ENCODE measurements around the gene LMO7.

Gene LMO7

DNA sequence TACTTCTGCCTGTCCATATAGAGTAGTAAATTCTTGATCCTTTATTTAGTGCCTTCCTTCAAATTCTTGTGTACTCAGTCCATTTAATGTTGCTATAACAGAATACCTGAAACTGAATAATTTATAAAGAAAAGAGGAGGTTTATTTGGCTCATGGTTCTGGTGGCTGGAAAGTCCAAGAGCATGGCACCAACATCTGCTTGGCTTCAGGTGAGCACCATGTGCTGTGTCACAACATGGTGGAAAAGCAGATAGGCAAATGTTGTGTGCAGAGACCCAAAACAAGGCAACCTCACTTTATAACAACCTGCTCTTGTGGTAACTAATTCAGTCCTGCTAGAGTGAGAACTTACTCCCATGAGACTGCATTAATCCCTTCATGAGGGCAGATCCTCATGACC lies 195.3 kb downstream of the LMO7 start:
- in situ Hi-C loops (cut with MboI; ENCODE audit: low sequenced_read_pairs) = no loop called here

DNA sequence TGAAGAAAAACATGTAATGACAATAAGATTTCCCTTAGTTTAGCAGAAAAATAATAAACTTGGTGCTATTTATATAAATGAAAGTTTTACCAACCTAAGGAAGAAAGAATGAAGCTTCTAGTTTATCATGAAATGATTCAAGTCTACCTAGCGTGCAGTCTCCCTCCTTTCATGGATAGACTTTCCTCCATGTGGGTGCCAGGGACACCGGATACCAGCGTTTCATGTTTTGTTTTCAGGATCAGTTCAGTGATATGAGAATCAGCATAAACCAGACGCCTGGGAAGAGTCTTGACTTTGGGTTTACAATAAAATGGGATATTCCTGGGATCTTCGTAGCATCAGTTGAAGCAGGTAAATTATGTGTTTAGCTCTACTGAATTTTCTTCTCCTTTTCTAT lies 196.7 kb downstream of the LMO7 start:
- in situ Hi-C loops (cut with MboI; ENCODE audit: low sequenced_read_pairs) = no loop called here

DNA sequence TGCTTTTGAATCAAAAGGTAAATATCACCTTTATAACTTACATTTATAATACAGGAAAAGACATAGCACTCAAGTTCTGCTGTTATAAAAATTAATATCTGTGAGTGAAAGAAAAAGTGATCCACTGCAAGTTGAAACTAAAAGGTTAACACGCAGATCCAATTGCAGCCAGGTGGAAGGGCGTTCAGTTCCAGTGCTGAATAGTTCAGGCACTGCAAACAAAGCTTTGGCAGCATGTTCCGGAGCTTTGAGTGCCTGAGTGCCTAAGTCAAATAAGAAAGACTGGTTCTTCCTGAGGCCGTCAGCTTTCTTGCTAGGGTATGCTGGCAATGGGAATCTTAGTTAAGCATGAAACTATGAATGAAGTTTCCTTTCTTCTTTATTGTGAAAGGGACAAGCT lies 200.3 kb downstream of the LMO7 start:
- in situ Hi-C loops (cut with MboI; ENCODE audit: low sequenced_read_pairs) = no loop called here

DNA sequence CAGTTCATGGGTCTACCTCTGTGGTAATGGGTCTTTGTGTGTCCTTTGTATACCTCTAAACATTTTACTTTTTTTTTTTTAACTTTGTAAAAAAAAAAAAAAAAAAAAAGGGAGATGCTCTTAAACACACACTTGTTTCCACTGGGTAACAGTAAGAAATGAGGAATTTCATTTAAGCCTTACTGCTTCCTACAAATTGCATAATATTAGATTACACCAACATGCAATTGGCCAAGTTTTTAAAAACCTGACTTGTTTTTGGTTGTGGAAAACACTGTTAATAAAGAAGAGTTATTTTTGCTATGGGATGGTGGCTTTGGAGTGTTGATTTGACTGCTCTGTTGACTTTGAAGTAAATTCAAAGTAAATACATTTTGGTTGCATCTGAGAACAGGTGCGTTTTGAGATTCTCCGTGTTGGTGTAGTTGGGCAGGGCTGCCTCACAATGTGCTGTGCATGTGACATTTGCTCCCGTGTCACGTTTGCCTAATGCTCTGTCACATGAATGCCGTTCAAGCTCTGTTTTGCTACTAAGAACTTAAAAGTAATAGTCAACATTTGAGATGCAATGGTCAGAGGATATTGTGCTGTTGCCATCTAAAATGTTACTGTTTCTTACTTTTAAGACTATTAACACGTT lies 202.4 kb downstream of the LMO7 start:
- in situ Hi-C loops (cut with MboI; ENCODE audit: low sequenced_read_pairs) = no loop called here

DNA sequence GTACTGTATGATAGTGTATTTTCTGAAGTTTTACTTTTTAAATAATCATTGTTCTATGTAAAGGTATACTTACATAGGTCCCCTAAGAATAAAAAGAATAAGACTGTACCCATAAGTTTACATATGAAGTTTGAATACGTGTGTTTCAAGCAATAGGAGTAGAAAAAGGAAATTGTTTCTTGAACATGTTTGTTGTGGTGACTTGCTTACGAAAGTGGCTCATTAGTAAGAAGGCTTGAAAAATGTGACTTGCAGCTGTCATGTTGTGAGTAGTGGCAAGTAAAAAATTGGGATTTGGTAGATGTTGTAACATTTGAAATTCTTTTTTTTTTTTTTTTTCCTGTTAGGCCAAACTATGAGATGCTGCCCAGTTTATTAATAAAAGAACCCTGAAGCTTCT lies 203.3 kb downstream of the LMO7 start:
- in situ Hi-C loops (cut with MboI; ENCODE audit: low sequenced_read_pairs) = no loop called here

DNA sequence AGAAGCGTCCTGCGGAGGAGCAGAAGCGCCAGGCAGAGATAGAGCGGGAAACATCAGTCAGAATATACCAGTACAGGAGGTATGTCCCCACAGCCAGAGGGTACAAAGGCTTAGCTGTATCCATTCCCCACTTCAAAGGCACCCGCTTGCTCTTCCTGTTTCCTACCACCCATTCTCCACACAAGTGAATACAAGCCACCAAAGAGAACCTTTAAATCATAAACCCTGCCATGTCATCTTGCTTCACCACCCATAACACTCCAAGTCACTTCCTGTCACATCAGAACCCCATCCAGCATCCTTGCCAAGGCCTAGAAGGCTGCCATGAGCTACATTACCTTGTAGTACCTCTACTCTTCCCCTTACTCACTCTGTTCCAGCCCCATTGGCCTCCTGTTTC lies 205.8 kb downstream of the LMO7 start:
- in situ Hi-C loops (cut with MboI; ENCODE audit: low sequenced_read_pairs) = no loop called here

DNA sequence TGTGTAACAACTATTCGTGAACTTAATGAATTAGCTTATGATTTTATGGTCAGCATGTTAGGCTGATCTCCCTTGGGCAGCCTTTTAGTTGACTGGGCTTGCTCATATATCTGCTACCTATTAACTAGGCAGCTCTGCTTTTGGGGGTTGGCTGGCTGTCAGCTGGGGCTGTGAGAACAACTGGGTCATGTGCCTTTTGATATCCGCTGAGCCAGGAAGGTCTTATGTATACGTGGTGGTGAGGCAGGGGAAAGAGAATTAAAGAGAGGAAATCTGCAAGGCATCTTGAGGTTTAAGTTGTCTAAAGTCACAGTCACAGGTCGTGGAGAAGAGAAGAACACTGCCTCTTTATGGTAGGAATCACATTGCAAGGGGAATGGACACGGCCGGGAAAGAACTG lies 206.9 kb downstream of the LMO7 start:
- in situ Hi-C loops (cut with MboI; ENCODE audit: low sequenced_read_pairs) = no loop called here

DNA sequence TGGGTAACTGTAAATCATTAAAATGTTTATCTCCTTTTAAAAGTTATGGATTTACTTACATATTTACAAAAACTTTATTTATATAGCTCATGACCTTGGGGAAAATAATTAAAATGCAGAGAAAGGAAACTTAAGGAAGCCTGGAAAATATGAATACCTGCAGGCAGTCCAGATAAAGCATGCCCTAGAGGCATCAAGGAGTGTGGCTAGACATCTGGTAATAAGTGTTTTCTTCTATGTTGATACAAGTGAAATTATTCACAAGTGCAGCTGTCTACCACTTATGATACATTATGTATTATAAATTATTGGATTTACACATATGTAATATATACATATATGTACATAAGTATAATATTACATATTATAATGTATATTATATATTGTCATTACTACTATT lies 207.9 kb downstream of the LMO7 start:
- in situ Hi-C loops (cut with MboI; ENCODE audit: low sequenced_read_pairs) = no loop called here

DNA sequence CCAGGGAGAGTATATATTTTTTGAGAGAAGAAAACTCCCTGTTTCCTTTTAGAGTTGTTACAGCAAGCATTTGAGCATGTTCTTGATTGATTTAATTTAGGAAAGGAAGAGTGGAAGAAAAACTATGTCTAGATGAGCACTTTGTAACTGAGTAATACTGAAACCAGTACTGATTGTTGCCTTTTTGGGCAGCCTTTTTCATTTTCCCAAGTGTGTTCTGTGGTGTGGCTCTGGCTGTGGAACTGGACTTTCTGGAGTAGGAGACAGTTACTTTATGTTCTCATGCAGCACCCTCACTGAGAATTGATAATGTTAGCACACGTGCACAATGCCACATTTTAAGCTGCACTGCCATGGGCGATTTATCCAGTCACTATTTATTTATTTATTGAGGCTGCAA lies 211.5 kb downstream of the LMO7 start:
- in situ Hi-C loops (cut with MboI; ENCODE audit: low sequenced_read_pairs) = no loop called here

DNA sequence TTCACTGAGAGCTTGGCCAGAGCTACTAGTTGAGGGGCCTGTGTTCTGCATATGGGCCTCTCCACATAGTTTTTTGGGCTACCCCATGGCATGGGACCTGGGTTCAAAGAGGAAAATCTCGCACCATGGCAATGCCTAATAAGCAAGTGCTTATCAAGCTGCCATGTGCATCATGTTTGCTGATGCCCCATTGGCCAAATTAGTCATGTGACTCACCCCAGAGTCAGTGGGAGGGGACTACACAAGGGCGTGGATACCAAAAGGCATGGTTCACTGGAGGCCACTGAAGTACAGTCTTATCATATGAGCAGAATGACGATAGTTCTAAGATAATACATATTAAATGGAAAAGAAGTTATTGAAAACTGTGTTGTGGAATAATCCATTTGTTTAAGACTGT lies 214.8 kb downstream of the LMO7 start:
- in situ Hi-C loops (cut with MboI; ENCODE audit: low sequenced_read_pairs) = no loop called here

DNA sequence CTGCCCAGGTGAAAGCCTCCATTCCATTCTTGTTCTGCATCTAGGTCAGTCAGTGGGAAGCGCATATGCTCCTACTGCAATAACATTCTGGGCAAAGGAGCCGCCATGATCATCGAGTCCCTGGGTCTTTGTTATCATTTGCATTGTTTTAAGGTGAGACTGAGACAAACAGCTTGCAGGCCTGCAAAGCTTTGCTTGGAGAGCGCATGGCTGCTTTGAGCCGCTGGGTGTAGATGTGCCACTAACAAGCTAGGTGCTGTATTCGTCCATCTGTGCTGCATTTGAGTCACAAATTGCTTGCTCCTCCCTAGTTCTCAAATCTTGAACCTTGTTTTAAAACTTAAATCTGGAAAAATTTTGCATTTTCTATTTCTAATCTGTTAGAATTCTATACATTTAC lies 219.1 kb downstream of the LMO7 start:
- in situ Hi-C loops (cut with MboI; ENCODE audit: low sequenced_read_pairs) = no loop called here

DNA sequence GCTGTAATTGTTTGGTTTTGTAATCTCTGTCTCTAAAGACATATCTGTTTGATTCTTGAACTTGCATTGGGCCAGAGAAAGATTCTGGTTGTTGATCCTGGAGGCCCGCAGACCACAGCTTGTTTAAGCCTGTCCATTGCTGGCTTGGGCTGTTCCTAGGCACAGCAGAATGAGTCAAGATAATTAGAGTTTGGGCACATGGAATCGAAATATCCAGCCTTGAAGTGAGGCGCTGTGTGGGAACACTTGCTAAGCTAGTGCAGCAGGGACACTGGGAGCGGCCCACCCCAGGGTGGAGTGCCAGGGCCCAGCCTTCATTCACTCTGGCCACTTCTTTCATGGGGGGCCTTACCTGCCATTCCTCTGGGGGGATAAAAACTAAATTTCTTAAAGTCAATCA lies 219.7 kb downstream of the LMO7 start:
- in situ Hi-C loops (cut with MboI; ENCODE audit: low sequenced_read_pairs) = no loop called here

DNA sequence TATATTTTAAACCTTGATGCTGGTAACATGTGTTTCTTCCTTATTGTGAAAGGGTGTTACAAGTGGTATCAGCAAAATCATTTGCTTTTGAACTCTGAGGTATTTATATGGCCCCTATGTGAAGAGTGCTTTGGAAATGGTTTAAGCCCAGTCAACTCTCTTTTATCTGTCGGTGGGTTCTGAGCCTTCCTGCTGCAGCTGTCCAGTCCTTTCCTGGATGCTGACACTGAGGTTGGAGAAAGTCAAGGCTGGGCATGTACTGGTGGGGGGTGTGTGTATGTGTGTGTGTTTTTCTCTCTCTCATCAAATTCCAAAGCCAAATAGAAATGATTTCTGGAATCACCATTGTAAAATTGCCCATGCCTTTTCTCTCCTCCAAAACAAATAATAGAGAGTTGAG lies 221.2 kb downstream of the LMO7 start:
- in situ Hi-C loops (cut with MboI; ENCODE audit: low sequenced_read_pairs) = no loop called here

DNA sequence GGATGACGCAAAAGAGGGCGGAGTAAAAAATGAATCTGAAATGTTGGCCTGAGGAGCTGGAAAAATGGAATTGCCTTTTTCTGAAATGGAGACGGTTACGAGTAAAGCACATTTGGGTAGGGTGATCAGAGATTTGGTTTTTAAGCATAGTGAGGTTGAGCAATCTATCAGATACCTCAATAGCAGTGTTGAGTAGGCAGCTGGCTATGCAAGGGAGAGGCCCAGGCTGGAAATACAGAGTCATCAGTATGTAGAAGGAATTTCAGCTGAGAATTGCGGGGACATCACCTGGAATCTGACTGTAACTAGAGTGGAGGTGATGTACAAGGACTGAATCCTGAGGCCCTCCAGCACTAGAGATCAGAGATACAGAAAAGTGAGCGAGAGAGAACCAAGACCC lies 224.8 kb downstream of the LMO7 start:
- in situ Hi-C loops (cut with MboI; ENCODE audit: low sequenced_read_pairs) = no loop called here

DNA sequence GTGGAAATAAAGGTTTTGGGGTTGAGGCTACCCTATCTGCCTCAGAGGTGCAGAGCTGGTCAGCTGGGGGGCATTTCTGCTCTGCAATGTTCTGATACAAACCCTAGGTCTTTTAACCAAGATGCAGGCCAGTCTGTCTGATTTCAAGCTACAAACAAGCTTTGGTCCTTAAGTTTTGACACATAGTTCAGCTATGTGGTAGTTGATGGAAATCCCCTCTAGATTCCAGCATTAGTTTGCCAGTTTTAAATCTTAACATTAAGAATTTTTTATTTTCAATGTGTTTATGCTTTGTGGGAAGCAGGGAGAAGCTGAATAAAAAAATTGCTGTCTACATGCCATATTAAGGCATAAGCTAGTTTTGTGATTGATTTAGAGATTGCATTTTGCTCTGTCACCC lies 225.7 kb downstream of the LMO7 start:
- in situ Hi-C loops (cut with MboI; ENCODE audit: low sequenced_read_pairs) = no loop called here

DNA sequence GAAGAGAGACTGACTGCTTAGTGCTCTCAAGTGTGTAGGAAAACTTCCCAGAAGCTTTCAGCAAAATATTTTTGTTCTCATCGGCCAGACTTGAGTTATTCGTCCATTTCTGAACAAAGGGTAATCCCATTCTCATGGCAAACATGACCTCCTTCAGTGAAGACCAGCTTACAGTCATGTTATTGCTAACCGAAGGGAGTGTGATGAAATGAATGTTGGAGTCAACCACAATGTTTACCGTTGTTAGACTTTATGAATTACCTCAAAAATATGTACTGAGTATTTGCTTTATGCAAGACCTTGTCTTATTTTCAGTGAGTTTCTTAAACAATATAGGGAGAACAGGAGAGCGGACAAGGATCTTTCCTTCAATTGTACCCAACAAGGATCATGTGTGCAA lies 228.6 kb downstream of the LMO7 start:
- in situ Hi-C loops (cut with MboI; ENCODE audit: low sequenced_read_pairs) = no loop called here

DNA sequence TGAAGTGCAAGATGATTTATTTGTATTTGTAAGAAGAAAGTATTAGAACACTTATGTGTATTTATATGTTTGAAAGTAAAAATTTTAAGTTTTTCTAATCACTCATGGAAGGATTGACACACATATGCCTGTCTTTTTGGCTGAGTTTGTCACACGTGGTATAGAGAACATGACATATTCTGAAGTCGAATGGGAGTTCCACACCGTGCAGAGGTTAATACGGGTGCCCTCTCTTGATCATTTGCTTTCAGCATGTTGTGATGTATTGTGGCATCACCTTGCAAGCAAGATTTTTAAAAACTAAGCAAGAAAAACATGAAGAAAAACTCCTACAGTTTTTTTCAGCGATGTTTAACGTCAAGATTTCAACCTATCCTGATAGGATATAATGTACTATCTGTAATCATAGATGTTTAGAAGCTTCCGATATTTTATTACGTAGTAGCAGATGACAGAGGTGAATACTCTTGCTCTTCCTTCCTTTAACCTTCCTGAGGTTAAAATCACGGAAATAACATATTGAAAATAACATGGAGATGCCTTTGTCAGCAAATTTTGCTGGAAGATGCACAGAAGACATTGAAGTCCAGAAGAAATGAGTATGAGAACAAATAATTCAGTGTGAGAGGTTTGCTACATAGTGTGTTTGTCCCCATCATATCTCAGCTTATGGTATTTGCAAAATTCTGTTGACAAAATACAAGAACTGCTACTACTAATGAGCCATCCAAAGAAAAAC lies 231.4 kb downstream of the LMO7 start:
- in situ Hi-C loops (cut with MboI; ENCODE audit: low sequenced_read_pairs) = no loop called here

DNA sequence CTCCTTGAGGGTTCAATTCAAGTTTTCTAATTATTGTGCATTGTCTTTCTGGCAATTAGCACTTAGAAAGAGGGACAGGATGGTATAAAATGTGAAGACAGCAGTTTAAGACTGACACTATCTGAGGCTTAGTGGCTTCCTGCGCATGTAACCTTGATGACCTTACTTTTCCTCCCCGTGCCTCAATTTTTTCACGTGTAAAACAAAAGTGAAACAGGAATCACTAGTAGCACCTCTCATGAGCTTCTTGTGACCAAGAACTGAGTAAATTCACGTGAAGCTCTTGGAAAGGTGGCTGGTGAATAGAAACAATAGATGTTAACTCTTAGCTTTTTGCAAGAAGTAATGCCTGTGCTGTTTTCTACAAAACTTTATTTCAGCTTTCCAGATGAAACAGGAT lies 233.9 kb downstream of the LMO7 start:
- in situ Hi-C loops (cut with MboI; ENCODE audit: low sequenced_read_pairs) = loop anchor here (10.0 kb wide), 1 partner anchor 1035 kb away; no protein-coding TSS in a partner anchor

DNA sequence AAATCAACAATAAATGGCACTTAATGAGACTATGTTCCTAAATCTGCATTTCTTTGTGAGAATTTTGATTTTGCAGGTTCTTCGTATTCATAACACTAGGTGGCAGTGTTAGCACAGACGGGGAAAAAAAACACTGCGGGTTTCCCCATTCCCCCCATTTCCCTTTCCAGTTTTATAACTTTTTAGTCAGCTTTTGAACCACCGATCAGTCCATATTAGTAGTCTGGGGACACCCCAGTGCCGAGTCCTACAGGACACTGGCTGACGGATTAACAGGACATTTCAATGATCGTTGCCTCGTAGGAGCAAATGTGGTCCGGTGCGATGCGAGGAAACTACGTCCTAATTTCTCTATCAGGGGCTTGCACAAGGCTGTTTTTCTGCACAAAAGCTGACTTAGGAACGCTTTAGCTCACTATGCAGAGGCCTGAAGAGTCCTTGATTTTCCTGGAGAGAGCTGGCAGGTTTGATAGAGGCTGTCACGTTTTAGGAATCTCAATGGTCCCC lies 234.3 kb downstream of the LMO7 start:
- in situ Hi-C loops (cut with MboI; ENCODE audit: low sequenced_read_pairs) = loop anchor here (10.0 kb wide), 1 partner anchor 1034 kb away; no protein-coding TSS in a partner anchor

DNA sequence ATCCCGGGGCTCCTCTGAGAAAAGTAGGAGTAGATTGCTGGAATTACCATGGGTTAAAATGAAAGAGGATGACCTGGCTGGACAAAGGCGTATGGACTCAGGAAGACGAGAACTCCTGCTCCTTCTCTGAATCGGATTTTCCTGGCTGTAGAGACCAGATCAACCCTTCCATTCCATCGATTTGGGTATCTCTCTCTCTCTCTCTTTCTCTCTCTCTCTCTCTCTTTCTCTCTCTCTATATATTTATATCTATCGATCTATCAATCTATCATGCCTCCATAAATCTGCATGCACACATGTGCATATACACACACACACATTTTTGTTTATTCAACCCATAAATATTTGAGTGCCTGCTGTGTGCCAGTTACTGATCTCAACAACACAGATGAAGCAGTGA lies 234.9 kb downstream of the LMO7 start:
- in situ Hi-C loops (cut with MboI; ENCODE audit: low sequenced_read_pairs) = loop anchor here (10.0 kb wide), 1 partner anchor 1034 kb away; no protein-coding TSS in a partner anchor

DNA sequence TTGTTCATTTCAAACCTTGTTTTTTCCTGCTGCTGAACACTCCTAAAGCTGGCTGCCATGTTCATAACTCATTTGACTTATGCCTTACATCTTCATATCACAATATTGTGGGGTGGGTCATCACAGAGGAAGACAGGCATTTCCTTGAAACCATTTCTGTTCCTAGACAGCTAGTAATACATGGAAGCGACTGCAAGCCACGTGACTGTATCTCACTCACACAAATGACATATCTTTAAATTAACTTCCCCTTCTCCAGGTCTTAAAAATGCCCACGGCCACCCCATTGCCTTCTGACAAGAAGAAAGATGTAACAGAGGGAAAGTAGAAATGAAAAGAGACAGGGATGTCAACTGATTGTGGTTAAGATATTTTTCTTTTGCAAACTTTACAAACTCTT lies 236.8 kb downstream of the LMO7 start:
- in situ Hi-C loops (cut with MboI; ENCODE audit: low sequenced_read_pairs) = loop anchor here (10.0 kb wide), 1 partner anchor 1032 kb away; no protein-coding TSS in a partner anchor

DNA sequence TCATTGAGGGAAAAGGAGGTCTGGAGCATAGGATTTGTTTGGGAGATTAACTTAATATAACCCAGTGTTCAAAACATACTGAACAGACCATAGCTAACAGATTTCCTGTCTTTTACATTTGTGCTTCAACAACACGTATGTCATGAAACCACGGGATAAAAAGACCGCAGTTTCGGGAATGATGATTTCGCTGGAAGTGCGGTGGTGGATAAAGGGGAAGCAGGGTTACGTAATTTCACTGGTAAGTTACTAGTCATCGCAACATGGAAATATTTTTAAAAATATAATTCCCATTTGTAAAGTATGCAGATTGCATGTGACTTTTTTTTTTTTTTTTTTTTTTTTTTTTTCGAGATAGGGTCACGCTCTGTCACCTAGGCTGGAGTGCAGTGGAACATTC lies 237.4 kb downstream of the LMO7 start:
- in situ Hi-C loops (cut with MboI; ENCODE audit: low sequenced_read_pairs) = loop anchor here (10.0 kb wide), 1 partner anchor 1031 kb away; no protein-coding TSS in a partner anchor

Data from HL-60/S4 treated with retinoic acid at 250 ng/mL for 4 days and 3 days (cell line).